HepG2 (cell line): ENCODE data around the gene SRSF3. TPM values are rescaled to one million over a fixed set of nuclear protein-coding genes. Genes with fewer than 3 reads are reported as not detected.

Experiments
- AGO1 ChIP-seq: fragments of 200-400 bp; formaldehyde crosslinking; IDR thresholded peaks from 2 replicates; pipeline ENCODE4 v1.6.1; 2017; ENCODE audit warnings: mild to moderate bottlenecking, low read depth, low read length, moderate library complexity; ENCODE audit not compliant: poor library complexity, severe bottlenecking
- HDAC6 ChIP-seq: fragments of 200-600 bp; sonication (generic); IDR thresholded peaks from 2 replicates; pipeline ENCODE4 v1.7.0; 2017; ENCODE audit warnings: mild to moderate bottlenecking, antibody characterized with exemption, low read length, low read depth
- MED1 ChIP-seq: sonication (generic); formaldehyde crosslinking; IDR thresholded peaks from 2 replicates; pipeline ENCODE4 v1.4.0; 2020; ENCODE audit warnings: missing genetic modification reagents
- MZF1 ChIP-seq: sonication (generic); formaldehyde crosslinking; IDR thresholded peaks from 2 replicates; pipeline ENCODE4 v1.8.1; 2023; ENCODE audit warnings: mild to moderate bottlenecking, missing genetic modification reagents, borderline replicate concordance
- NCOA1 ChIP-seq: sonication (generic); formaldehyde crosslinking; IDR thresholded peaks from 2 replicates; pipeline ENCODE4 v1.9.0; 2021; ENCODE audit warnings: missing genetic modification reagents
- PHF5A ChIP-seq: IDR thresholded peaks from one replicate; pipeline ENCODE4 v1.6.1; 2018; ENCODE audit warnings: low read depth, missing genetic modification reagents; ENCODE audit not compliant: unreplicated experiment
- RBM22 ChIP-seq: fragments of 200-400 bp; formaldehyde crosslinking; optimal IDR thresholded peaks from 2 replicates; pipeline ENCODE3; 2017; ENCODE audit warnings: mild to moderate bottlenecking, low read length, moderate library complexity
- SATB2 ChIP-seq: sonication (generic); formaldehyde crosslinking; IDR thresholded peaks from 2 replicates; pipeline ENCODE4 v1.5.0; 2020; ENCODE audit warnings: missing genetic modification reagents
- SMAD9 ChIP-seq: sonication (generic); formaldehyde crosslinking; IDR thresholded peaks from 2 replicates; pipeline ENCODE4 v1.5.1; 2020; ENCODE audit warnings: mild to moderate bottlenecking, missing genetic modification reagents
- SNAPC2 ChIP-seq: sonication (generic); formaldehyde crosslinking; IDR thresholded peaks from 2 replicates; pipeline ENCODE4 v1.8.1; 2022; ENCODE audit warnings: mild to moderate bottlenecking, missing genetic modification reagents
- TARDBP ChIP-seq: sonication (generic); formaldehyde crosslinking; IDR thresholded peaks from 2 replicates; pipeline ENCODE4 v1.8.0; 2022; ENCODE audit warnings: mild to moderate bottlenecking, missing genetic modification reagents
- ZNF407 ChIP-seq: sonication (generic); formaldehyde crosslinking; IDR thresholded peaks from one replicate; pipeline ENCODE4 v1.5.1; 2020; ENCODE audit warnings: mild to moderate bottlenecking, missing genetic modification reagents; ENCODE audit errors: not compliant biosample characterization
- ZNF510 ChIP-seq: sonication (generic); formaldehyde crosslinking; IDR thresholded peaks from 2 replicates; pipeline ENCODE4 v1.4.0; 2020; ENCODE audit warnings: low read depth, mild to moderate bottlenecking, missing genetic modification reagents
- ZNF567 ChIP-seq: sonication (generic); formaldehyde crosslinking; IDR thresholded peaks from 2 replicates; pipeline ENCODE4 v1.8.1; 2023; ENCODE audit warnings: mild to moderate bottlenecking, missing genetic modification reagents, borderline replicate concordance
- ZNF607 ChIP-seq: sonication (generic); formaldehyde crosslinking; IDR thresholded peaks from 2 replicates; pipeline ENCODE4 v1.5.1; 2020; ENCODE audit warnings: missing genetic modification reagents, mild to moderate bottlenecking, borderline replicate concordance
- ZSCAN22 ChIP-seq: sonication (generic); formaldehyde crosslinking; IDR thresholded peaks from 2 replicates; pipeline ENCODE4 v1.4.0; 2020; ENCODE audit warnings: mild to moderate bottlenecking, missing genetic modification reagents
- polyA plus RNA-seq, 8 experiments: library from polyadenylated mRNA; depleted of rRNA in 3 of 8; stranded (reverse) in 7 of 8; unstranded in 1 of 8; fragments of >200 nt; fragmentation: Illumina TruSeq in 4 of 8; extraction: Trizol in 4 of 8; gene quantifications; 2 replicates each; pipeline versions ENCODE4 v1.2.1 to v1.2.3, GENCODE V29; 2011 to 2016; ENCODE audit warnings: low read depth in 4 of 8, missing spikeins in 1 of 8, mixed read lengths in 1 of 8; ENCODE audit not compliant: insufficient read depth in 1 of 8
- total RNA-seq, 5 experiments: library from RNA; depleted of rRNA; stranded (reverse); fragments of >200 nt; fragmentation: Illumina TruSeq; extraction: Trizol; gene quantifications; 2 replicates each; pipeline ENCODE4 v1.2.3, GENCODE V29; 2016; ENCODE audit warnings: low read depth in 1 of 5
- TF ChIP-seq, protein P1 (sequence below): IDR thresholded peaks from 2 replicates; pipeline ENCODE4 v1.6.1; 2016; ENCODE audit warnings: low read depth
- TF ChIP-seq, protein P2 (sequence below): sonication (generic); formaldehyde crosslinking; IDR thresholded peaks from 2 replicates; pipeline ENCODE4 v1.5.0; 2020; ENCODE audit warnings: missing genetic modification reagents

Gene SRSF3
- total and polyA plus RNA-seq, 2 of the 13 experiments (the other 11 are each of a cell fraction or from before 2014, with no cell fraction given): 206 to 684 TPM

DNA sequence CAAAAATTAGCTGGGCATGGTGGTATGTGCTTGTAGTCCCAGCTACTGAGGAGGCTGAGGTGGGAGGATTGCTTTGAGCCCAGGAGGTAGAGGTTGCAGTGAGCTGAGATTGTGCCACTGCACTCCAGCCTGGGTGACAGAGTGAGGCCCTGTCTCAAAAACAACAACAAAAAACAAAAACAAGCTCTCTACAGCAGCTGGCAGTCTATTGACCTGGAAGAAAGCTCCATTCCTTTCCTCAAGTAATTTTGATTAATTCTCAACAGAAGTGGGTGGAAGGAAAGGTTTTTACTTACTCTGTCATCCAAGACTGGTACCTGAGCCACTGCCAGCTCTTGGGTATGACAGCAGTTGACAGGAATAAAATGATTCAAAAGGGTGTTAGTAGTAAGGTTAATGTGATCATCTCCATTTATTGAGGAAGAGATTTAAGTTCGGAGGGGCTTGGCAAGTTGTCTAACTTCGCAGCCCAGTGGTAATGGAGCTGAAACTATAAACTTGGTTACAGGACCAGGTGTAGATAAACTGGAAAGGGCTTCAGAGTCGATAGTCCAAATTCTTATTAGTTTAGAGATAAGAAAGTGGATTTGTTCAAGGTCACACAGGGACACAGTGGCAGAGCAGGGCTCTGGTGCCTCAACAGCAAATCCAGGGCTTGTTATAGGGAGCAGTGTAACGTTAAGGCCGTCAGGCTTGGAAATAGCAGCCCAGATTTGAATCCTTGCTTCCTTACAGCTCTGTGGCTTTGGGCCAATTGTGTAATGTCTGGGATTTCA, 14.8 kb downstream of the SRSF3 start (continued):
- no peak for TF ChIP-seq ZNF407 (CRISPR knock-in tag)
- 0 out of 2 replicates have a peak, but pooled peaks have one; percentile 68 for TF ChIP-seq ZNF567 (CRISPR knock-in tag)
- 0 out of 2 replicates have a peak, but pooled peaks have one; percentile 26 for TF ChIP-seq SNAPC2
- TF ChIP-seq, protein P1, sequence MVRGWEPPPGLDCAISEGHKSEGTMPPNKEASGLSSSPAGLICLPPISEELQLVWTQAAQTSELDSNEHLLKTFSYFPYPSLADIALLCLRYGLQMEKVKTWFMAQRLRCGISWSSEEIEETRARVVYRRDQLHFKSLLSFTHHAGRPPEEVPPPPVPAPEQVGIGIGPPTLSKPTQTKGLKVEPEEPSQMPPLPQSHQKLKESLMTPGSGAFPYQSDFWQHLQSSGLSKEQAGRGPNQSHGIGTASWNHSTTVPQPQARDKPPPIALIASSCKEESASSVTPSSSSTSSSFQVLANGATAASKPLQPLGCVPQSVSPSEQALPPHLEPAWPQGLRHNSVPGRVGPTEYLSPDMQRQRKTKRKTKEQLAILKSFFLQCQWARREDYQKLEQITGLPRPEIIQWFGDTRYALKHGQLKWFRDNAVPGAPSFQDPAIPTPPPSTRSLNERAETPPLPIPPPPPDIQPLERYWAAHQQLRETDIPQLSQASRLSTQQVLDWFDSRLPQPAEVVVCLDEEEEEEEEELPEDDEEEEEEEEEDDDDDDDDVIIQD (CRISPR knock-in tag): no peak
- TF ChIP-seq ZNF510: no peak
- no peak for TF ChIP-seq HDAC6
- TF ChIP-seq ZSCAN22 (CRISPR knock-in tag): no peak
- peak; percentile 76 for TF ChIP-seq MED1 (CRISPR knock-in tag)
- TF ChIP-seq SATB2 (CRISPR knock-in tag): no peak
- no peak for TF ChIP-seq PHF5A
- peak; percentile 82 for TF ChIP-seq TARDBP (CRISPR knock-in tag)
- no peak for TF ChIP-seq MZF1 (CRISPR knock-in tag)
- TF ChIP-seq AGO1: no peak
- peak; percentile 95 for TF ChIP-seq RBM22
- peak; percentile 50; the same call in 1 of the 2 replicates for TF ChIP-seq SMAD9 (CRISPR knock-in tag)
- TF ChIP-seq NCOA1 (CRISPR knock-in tag): no peak
- TF ChIP-seq ZNF607 (CRISPR knock-in tag): no peak; the same call in 1 of the 2 replicates
- TF ChIP-seq, protein P2, sequence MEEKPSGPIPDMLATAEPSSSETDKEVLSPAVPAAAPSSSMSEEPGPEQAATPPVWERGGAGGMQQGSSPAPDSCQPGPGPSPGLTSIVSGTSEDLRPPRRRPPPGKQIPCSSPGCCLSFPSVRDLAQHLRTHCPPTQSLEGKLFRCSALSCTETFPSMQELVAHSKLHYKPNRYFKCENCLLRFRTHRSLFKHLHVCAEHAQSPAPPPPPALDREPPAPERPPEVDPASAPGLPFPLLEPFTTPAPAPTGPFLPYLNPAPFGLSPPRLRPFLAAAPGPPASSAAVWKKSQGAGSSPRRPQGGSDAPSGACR (CRISPR knock-in tag): no peak; the same call in 1 of the 2 replicates
